Endodermal cell (in vitro differentiated cells): ENCODE measurements around the gene CENPF. TPM values are rescaled to one million over a fixed set of nuclear protein-coding genes. Genes with fewer than 3 reads are reported as not detected.

Source experiments
- DNase-seq: peaks from one replicate; pipeline ENCODE4 v3.0.0-alpha.2; 2017
- H3K27ac ChIP-seq: 2 replicates; pipeline ENCODE4 v1.5.1; 2013; ENCODE audit warnings: mild to moderate bottlenecking, low read depth, low read length, moderate library complexity
- H3K27me3 ChIP-seq: 2 replicates; pipeline ENCODE4 v1.6.1; 2013; ENCODE audit warnings: mild to moderate bottlenecking, low read length, moderate library complexity; ENCODE audit not compliant: insufficient read depth, control insufficient read depth, poor library complexity, severe bottlenecking
- H3K36me3 ChIP-seq: 2 replicates; pipeline ENCODE4 v1.7.0; 2013; ENCODE audit warnings: mild to moderate bottlenecking, low read length, moderate library complexity; ENCODE audit not compliant: control insufficient read depth, insufficient read depth
- H3K4me1 ChIP-seq: one replicate; pipeline ENCODE4 v1.7.0; 2013; ENCODE audit warnings: low read length; ENCODE audit not compliant: control insufficient read depth, insufficient read depth
- H3K4me3 ChIP-seq: 2 replicates; pipeline ENCODE4 v1.5.1; 2013; ENCODE audit warnings: mild to moderate bottlenecking, low read length, moderate library complexity
- H3K9ac ChIP-seq: 2 replicates; pipeline ENCODE4 v1.6.1; 2013; ENCODE audit warnings: mild to moderate bottlenecking, low read length, moderate library complexity; ENCODE audit not compliant: poor library complexity, severe bottlenecking; ENCODE audit errors: extremely low read depth
- H3K9me3 ChIP-seq: 2 replicates; pipeline ENCODE4 v1.6.1; 2013; ENCODE audit warnings: mild to moderate bottlenecking, low read length, moderate library complexity; ENCODE audit not compliant: control insufficient read depth
- H3K27ac Mint-ChIP-seq: 2 replicates; pipeline ENCODE4 v1.8.0; 2020; ENCODE audit warnings: mixed read lengths
- H3K27me3 Mint-ChIP-seq: 2 replicates; pipeline ENCODE4 v1.8.0; 2021; ENCODE audit warnings: mild to moderate bottlenecking, mixed read lengths; ENCODE audit not compliant: insufficient read depth
- H3K36me3 Mint-ChIP-seq: 2 replicates; pipeline ENCODE4 v1.8.0; 2020; ENCODE audit warnings: low read depth, mixed read lengths
- H3K4me1 Mint-ChIP-seq: 2 replicates; pipeline ENCODE4 v1.8.0; 2020; ENCODE audit warnings: mixed read lengths
- H3K4me3 Mint-ChIP-seq: 2 replicates; pipeline ENCODE4 v1.8.0; 2020; ENCODE audit warnings: mild to moderate bottlenecking, moderate library complexity, mixed read lengths
- H3K9me3 Mint-ChIP-seq: 2 replicates; pipeline ENCODE4 v1.8.0; 2020; ENCODE audit warnings: mild to moderate bottlenecking, mixed read lengths
- CTCF ChIP-seq: fragments of 200-600 bp; sonication (generic); conservative IDR thresholded peaks from 2 replicates; pipeline ENCODE4 v1.5.0; 2021; ENCODE audit warnings: antibody characterized with exemption, mild to moderate bottlenecking
- WGBS, 2 experiments: methylation state at CpG; one replicate each; pipeline versions ENCODE4 v1.1.5 to v1.1.7; 2013; ENCODE audit warnings: missing lambda C conversion rate in 2 of 2, mixed read lengths in 1 of 2; ENCODE audit not compliant: insufficient coverage in 1 of 2, insufficient read length in 1 of 2; 5-methylcytosine and 5-hydroxymethylcytosine counted together
- total RNA-seq, 2 donors: library from RNA; stranded (reverse); fragmentation: NEBNext Ultra II Directional in 1 of 2; extraction: Animal tissue kit (Norgen Biotek cat#: 25700) in 1 of 2; gene quantifications; 2 replicates in 1 of 2; 3 replicates in 1 of 2; pipeline ENCODE4 v1.2.1, GENCODE V29; 2021

CENPF gene
- total RNA-seq, 2 donors from 2014 or later = 77.2 to 87.2 TPM

GRCh38 chr1:214563881-214564280 is 39.1 kb upstream of the CENPF start:
- no peak overlapping the region for H3K4me3 Mint-ChIP-seq
- H3K4me1 Mint-ChIP-seq = no peaks in the 10 kb centered on the region
- no peaks in the 10 kb centered on the region for H3K9me3 ChIP-seq
- no peaks in the 10 kb centered on the region for H3K9me3 Mint-ChIP-seq
- peaks cover 41% of the 10 kb centered on the region for H3K27me3 ChIP-seq
- DNase-seq = no peak
- no peak overlapping the region for H3K4me3 ChIP-seq
- no peaks in the 10 kb centered on the region for H3K36me3 Mint-ChIP-seq
- no peaks in the 10 kb centered on the region for H3K36me3 ChIP-seq
- H3K9ac ChIP-seq = no peak overlapping the region
- TF ChIP-seq CTCF = no peak
- peaks cover 13% of the 10 kb centered on the region for H3K27me3 Mint-ChIP-seq
- H3K27ac ChIP-seq = no peak overlapping the region
- no peak overlapping the region for H3K27ac Mint-ChIP-seq
- H3K4me1 ChIP-seq = no peaks in the 10 kb centered on the region

- Histone ChIP-seq H3K4me3 (no peak overlapping the region), H3K9me3 (no peaks in the 10 kb centered on the region), H3K4me1 (no peaks in the 10 kb centered on the region), H3K27ac (no peak overlapping the region), H3K36me3 (no peaks in the 10 kb centered on the region), H3K9ac (no peak overlapping the region), H3K27me3 (peaks cover 51% of the 10 kb centered on the region)
- no peaks in the 10 kb centered on the region for H3K9me3 Mint-ChIP-seq
- H3K27me3 Mint-ChIP-seq = peaks cover 20% of the 10 kb centered on the region
- no peak overlapping the region for H3K4me3 Mint-ChIP-seq
- DNase-seq = no peak
- WGBS, 2 experiments = no CpG with 5 or more reads among the region's 1 CpG
- no peak for TF ChIP-seq CTCF
- H3K27ac Mint-ChIP-seq = no peak overlapping the region
- no peaks in the 10 kb centered on the region for H3K4me1 Mint-ChIP-seq
- no peaks in the 10 kb centered on the region for H3K36me3 Mint-ChIP-seq
Measured at GRCh38 chr1:214565310-214565709, 37.7 kb upstream of the CENPF start.

GRCh38 chr1:214566158-214567104 is 36.6 kb upstream of the CENPF start:
- 88 to 100% methylated on average over 1 to 3 of the region's 3 CpGs for WGBS, 2 experiments
- no peaks in the 10 kb centered on the region for H3K36me3 ChIP-seq
- peaks cover 62% of the 10 kb centered on the region for H3K27me3 ChIP-seq
- no peaks in the 10 kb centered on the region for H3K9me3 ChIP-seq
- no peak for DNase-seq
- H3K9ac ChIP-seq = no peak overlapping the region
- no peak for TF ChIP-seq CTCF
- Mint-ChIP-seq H3K4me1 (peaks cover 5% of the 10 kb centered on the region), H3K4me3 (no peak overlapping the region), H3K27me3 (peaks cover 30% of the 10 kb centered on the region), H3K27ac (no peak overlapping the region), H3K36me3 (no peaks in the 10 kb centered on the region), H3K9me3 (no peaks in the 10 kb centered on the region)
- peaks cover 3% of the 10 kb centered on the region for H3K4me1 ChIP-seq
- no peak overlapping the region for H3K27ac ChIP-seq
- H3K4me3 ChIP-seq = no peak overlapping the region
